GM12875 (cell line): ENCODE results near the gene LIM2.

Source experiments
- H3K4me3 ChIP-seq: one replicate; pipeline ENCODE4 v1.5.1; 2011; ENCODE audit warnings: low read depth, low read length, control low read depth
- CTCF ChIP-seq: IDR thresholded peaks from 2 replicates; pipeline ENCODE4 v1.5.1; 2011; ENCODE audit warnings: low read depth, mild to moderate bottlenecking, control low read depth, inconsistent platforms, low read length, moderate library complexity, borderline replicate concordance; ENCODE audit not compliant: insufficient read depth

The LIM2 gene

GRCh38 chr19:51375504-51376221 is 12.1 kb downstream of the LIM2 start:
- TF ChIP-seq CTCF, result no peak
- no peak overlapping the region for H3K4me3 ChIP-seq

- H3K4me3 ChIP-seq, result peak within 1 kb of the TSS; percentile 19
- TF ChIP-seq CTCF, result no peak
Measured at GRCh38 chr19:51372649-51373504, 14.9 kb downstream of the LIM2 start, which contains the start of gene NKG7. Gene NKG7 (minus strand): TSS chr19:51372654. CDS start chr19:51372535, 119 bp downstream.

GRCh38 chr19:51372021-51372648 is 15.6 kb downstream of the LIM2 start:
- peak overlapping the region; percentile 19 for H3K4me3 ChIP-seq
- no peak for TF ChIP-seq CTCF

- no peak overlapping the region for H3K4me3 ChIP-seq
- no peak for TF ChIP-seq CTCF
Measured at GRCh38 chr19:51371186-51371690, 16.5 kb downstream of the LIM2 start.

GRCh38 chr19:51370230-51370629 is 17.5 kb downstream of the LIM2 start:
- no peak for TF ChIP-seq CTCF
- H3K4me3 ChIP-seq, result no peak overlapping the region

GRCh38 chr19:51368366-51369282 is 19.1 kb downstream of the LIM2 start, which contains the start of gene CLDND2:
Gene CLDND2 (minus strand): TSS chr19:51369003. CDS start chr19:51368577, 426 bp downstream.
- TF ChIP-seq CTCF, result no peak
- peak within 1 kb of the TSS; percentile 71 for H3K4me3 ChIP-seq
